ENCODE measurements around the gene PARD6G. TPM values are rescaled to one million over a fixed set of nuclear protein-coding genes. Genes with fewer than 3 reads are reported as not detected.

The PARD6G gene
- total RNA-seq, 3 donors from 2014 or later = 1.9 to 14.4 (median 13.8) TPM

DNA sequence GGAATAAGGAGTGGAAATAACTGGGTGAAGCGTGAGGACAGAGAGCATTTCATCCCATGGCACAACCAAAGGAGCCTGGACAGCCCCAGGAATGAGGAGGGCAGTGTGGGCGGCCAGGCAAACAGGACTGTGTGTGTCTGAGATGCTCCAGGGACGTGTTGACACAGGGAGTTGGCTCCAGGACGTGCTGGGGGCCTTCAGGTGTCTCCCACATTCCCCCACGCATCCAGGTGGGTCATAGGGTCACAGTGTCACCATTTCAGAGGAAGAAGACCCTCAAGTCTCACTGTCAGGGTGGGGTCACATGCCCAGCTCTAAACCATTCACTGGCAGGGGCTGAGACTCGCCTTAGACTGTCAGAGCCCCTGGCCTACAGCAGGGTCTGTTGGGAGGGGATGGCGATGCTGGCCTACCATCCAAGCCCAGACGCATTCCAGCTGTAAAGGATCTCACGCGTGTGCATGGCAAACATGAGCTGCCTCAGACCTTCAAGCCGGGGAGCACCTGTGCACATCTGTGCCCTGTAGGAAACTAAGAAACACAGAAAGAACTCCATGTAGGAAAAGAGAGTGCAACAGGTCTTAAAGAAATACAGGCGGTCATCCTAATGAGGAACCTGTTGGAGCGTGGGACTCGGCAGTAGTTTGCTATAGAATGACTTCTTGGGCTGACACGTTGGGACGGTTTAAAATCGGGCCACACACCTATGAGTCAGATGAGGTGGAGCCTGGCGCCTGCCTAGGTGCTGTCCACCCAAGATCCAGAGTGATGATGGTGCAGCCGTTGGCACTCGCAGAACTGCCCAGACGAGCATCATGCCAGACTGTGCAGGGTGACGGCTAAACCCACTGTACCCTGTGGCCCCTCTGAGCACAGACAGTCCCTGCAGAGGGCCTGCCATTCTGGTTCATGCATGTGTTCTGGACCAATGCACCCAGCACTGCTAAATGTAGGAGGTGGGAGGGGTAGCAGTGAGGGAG is 17.3 kb downstream of the PARD6G start:
- Histone ChIP-seq H3K36me3 (no peaks in the 10 kb centered on the region), H3K27me3 (no peaks in the 10 kb centered on the region), H3K4me1 (peaks cover 0 to 3% of the 10 kb centered on the region in 2 donors), H3K27ac (no peak overlapping the region), H3K9me3 (no peaks in the 10 kb centered on the region), H3K4me3 (no peak overlapping the region)
- DNase-seq (ENCODE audit: low spot score in 2 of 2) = no peak
- intact Hi-C loops (cut with DNase I; ENCODE audit: low total_unique reads) = no loop called here
- TF ChIP-seq POLR2AphosphoS5 (IDR thresholded peaks at IDR 0.05) = no peak
- TF ChIP-seq POLR2A (IDR thresholded peaks at IDR 0.05) = no peak
- TF ChIP-seq, protein P1, sequence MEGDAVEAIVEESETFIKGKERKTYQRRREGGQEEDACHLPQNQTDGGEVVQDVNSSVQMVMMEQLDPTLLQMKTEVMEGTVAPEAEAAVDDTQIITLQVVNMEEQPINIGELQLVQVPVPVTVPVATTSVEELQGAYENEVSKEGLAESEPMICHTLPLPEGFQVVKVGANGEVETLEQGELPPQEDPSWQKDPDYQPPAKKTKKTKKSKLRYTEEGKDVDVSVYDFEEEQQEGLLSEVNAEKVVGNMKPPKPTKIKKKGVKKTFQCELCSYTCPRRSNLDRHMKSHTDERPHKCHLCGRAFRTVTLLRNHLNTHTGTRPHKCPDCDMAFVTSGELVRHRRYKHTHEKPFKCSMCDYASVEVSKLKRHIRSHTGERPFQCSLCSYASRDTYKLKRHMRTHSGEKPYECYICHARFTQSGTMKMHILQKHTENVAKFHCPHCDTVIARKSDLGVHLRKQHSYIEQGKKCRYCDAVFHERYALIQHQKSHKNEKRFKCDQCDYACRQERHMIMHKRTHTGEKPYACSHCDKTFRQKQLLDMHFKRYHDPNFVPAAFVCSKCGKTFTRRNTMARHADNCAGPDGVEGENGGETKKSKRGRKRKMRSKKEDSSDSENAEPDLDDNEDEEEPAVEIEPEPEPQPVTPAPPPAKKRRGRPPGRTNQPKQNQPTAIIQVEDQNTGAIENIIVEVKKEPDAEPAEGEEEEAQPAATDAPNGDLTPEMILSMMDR (IDR thresholded peaks at IDR 0.05) = no peak

DNA sequence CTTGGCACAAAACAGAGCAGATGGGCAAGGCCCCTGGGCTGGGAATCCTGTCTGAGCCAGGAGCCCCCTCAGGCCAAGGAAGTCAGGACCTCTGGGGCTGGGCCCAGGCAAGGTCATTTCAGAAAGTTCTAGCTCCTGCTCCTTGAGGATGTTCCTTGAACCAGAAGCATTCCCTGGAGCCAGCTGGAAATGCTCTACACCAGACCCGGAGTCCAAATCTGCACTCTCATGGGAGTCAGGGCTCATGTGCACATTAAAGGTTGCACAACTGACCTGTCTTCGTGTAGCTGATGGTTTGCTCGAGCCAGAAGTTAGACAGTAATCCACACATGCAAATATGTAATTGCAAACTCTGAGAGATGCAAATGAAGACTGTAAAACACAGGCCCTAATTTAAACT is 18.0 kb downstream of the PARD6G start:
- no peak for DNase-seq (ENCODE audit: low spot score in 2 of 2)
- TF ChIP-seq POLR2A (IDR thresholded peaks at IDR 0.05) = no peak
- TF ChIP-seq, protein P1 (IDR thresholded peaks at IDR 0.05) = no peak
- no peak for TF ChIP-seq POLR2AphosphoS5 (IDR thresholded peaks at IDR 0.05)

DNA sequence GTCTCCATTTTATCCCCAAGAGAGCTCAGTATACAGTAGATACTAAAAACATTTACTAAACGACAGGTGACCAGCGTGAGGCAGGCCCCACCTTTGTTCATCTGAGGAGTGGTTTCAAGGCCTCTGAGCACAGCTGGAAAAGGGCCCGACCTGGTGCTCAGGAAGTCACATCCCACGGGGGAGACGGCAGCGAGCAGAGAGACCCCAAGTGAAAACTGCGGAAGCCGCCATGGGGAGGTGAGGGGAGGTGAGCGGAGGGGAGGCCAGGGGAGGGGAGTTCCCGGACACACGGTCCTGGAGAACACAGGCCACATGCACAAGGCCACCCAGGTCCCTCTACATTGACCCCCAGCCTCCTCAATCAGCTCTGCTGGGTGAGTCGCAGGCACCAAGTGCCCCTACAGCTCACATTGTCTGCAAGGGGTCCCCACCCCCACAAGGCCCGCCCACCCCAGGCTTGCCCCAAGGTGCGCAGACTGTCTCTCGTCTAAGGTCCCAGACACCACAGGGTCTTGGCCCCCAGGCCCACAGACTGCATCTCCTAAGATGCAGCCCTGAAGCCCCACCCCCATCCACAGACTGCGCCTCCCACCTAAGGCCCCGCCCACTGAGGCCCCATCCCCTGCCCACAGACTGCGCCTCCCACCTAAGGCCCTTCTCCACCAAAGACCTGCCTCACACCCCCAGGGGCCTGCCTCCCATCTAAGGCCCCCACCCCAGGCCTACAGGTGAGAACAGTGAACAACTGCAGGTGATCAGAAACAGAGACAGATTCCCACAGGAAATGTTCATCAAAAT is 19.1 kb downstream of the PARD6G start:
- Histone ChIP-seq H3K27ac (no peak overlapping the region), H3K9me3 (no peaks in the 10 kb centered on the region), H3K27me3 (no peaks in the 10 kb centered on the region), H3K4me3 (no peak overlapping the region), H3K36me3 (no peaks in the 10 kb centered on the region), H3K4me1 (peaks cover 0 to 3% of the 10 kb centered on the region in 2 donors)
- intact Hi-C loops (cut with DNase I; ENCODE audit: low total_unique reads) = no loop called here
- TF ChIP-seq POLR2AphosphoS5 (IDR thresholded peaks at IDR 0.05) (no peak), POLR2A (IDR thresholded peaks at IDR 0.05) (no peak)
- TF ChIP-seq, protein P1 (IDR thresholded peaks at IDR 0.05) = no peak
- DNase-seq (ENCODE audit: low spot score in 2 of 2) = no peak

More for the DNA sequence above, 18.0 kb downstream of the PARD6G start:
- H3K4me3 ChIP-seq = no peak overlapping the region
- no peak overlapping the region for H3K27ac ChIP-seq
- H3K4me1 ChIP-seq = peaks cover 0 to 3% of the 10 kb centered on the region in 2 donors
- no peaks in the 10 kb centered on the region for H3K9me3 ChIP-seq
- intact Hi-C loops (cut with DNase I; ENCODE audit: low total_unique reads) = no loop called here
- no peaks in the 10 kb centered on the region for H3K36me3 ChIP-seq
- H3K27me3 ChIP-seq = no peaks in the 10 kb centered on the region

DNA sequence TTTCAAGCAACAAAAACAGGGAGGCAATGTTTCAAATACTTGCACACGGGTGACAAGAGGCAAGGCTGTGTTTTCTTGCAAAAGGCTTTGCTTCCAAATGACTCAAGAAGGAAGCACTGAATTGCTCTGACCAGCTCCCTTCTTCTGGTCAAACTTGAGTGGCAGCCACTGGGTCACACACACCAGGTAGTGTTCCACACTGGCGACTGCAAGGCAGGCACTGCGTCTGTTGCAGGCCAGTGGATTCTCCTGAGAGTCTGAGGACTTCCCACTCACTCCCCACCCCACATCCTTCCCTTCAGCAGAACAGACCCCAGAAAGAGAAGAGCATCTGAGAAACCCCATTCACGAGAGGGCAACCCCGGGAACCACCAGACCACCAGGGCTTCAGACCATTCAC is 19.8 kb downstream of the PARD6G start:
- H3K9me3 ChIP-seq = no peaks in the 10 kb centered on the region
- no peak overlapping the region for H3K27ac ChIP-seq
- H3K36me3 ChIP-seq = no peaks in the 10 kb centered on the region
- intact Hi-C loops (cut with DNase I; ENCODE audit: low total_unique reads) = no loop called here
- no peaks in the 10 kb centered on the region for H3K27me3 ChIP-seq
- TF ChIP-seq POLR2AphosphoS5 (IDR thresholded peaks at IDR 0.05) (no peak), POLR2A (IDR thresholded peaks at IDR 0.05) (no peak)
- TF ChIP-seq, protein P1 (IDR thresholded peaks at IDR 0.05) = no peak
- H3K4me3 ChIP-seq = no peak overlapping the region
- DNase-seq (ENCODE audit: low spot score in 2 of 2) = no peak
- H3K4me1 ChIP-seq = peaks cover 0 to 3% of the 10 kb centered on the region in 2 donors
